ENCODE measurements around the gene SDHAF2.

SDHAF2 gene

GRCh38 chr11:61429691-61430582 lies at the start of gene SDHAF2, which contains the start of gene CPSF7 (continued):
- TF ChIP-seq ZNF561 (tag by site-specific recombination; IDR thresholded peaks at IDR 0.05; ENCODE audit: borderline replicate concordance) (no peak), ZNF843 (tag by site-specific recombination; IDR thresholded peaks at IDR 0.05) (peak; percentile 53; the same call in 1 of the 2 replicates), ZNF449 (tag by site-specific recombination; IDR thresholded peaks at IDR 0.05) (no peak), GLI2 (tag by site-specific recombination; IDR thresholded peaks at IDR 0.05; ENCODE audit: borderline replicate concordance, low read depth) (no peak), ZXDB (tag by site-specific recombination; IDR thresholded peaks at IDR 0.05) (peak; percentile 86), KLF7 (tag by site-specific recombination; IDR thresholded peaks at IDR 0.05; ENCODE audit: borderline replicate concordance) (no peak), ZNF623 (tag by site-specific recombination; IDR thresholded peaks at IDR 0.05) (0 out of 2 replicates have a peak, but pooled peaks have one; percentile 19), MEIS1 (CRISPR knock-in tag; IDR thresholded peaks at IDR 0.05; ENCODE audit: borderline replicate concordance) (no peak), ZNF302 (tag by site-specific recombination; IDR thresholded peaks at IDR 0.05; ENCODE audit: low read depth) (no peak), ZNF548 (tag by site-specific recombination; IDR thresholded peaks at IDR 0.05) (no peak), KLF9 (tag by site-specific recombination; IDR thresholded peaks at IDR 0.05; ENCODE audit: low read depth) (peak; percentile 85), FEZF1 (tag by site-specific recombination; IDR thresholded peaks at IDR 0.05) (no peak; the same call in 1 of the 2 replicates), ZFP37 (tag by site-specific recombination; IDR thresholded peaks at IDR 0.05) (peak; percentile 22), ZNF366 (tag by site-specific recombination; conservative IDR thresholded peaks at IDR 0.05) (no peak), ZNF146 (tag by site-specific recombination; IDR thresholded peaks at IDR 0.05) (peak; percentile 29; the same call in 1 of the 2 replicates), ZNF610 (tag by site-specific recombination; IDR thresholded peaks at IDR 0.05; ENCODE audit: borderline replicate concordance) (0 out of 2 replicates have a peak, but pooled peaks have one; percentile 58), ZNF350 (tag by site-specific recombination; IDR thresholded peaks at IDR 0.05) (no peak), ZBTB10 (tag by site-specific recombination; IDR thresholded peaks at IDR 0.05) (peak; percentile 51; the same call in 1 of the 2 replicates), ZNF707 (tag by site-specific recombination; IDR thresholded peaks at IDR 0.05) (no peak), ZNF416 (tag by site-specific recombination; IDR thresholded peaks at IDR 0.05) (no peak), ZNF488 (tag by site-specific recombination; IDR thresholded peaks at IDR 0.05) (no peak), ZNF664 (tag by site-specific recombination; IDR thresholded peaks at IDR 0.05) (no peak), ZBTB1 (tag by site-specific recombination; IDR thresholded peaks at IDR 0.05) (no peak), ZNF701 (tag by site-specific recombination; IDR thresholded peaks at IDR 0.05) (no peak), ZNF830 (tag by site-specific recombination; IDR thresholded peaks at IDR 0.05; ENCODE audit: low read depth) (no peak), ZNF19 (tag by site-specific recombination; IDR thresholded peaks at IDR 0.05; ENCODE audit: low read depth) (no peak), SALL2 (tag by site-specific recombination; IDR thresholded peaks at IDR 0.05; ENCODE audit: borderline replicate concordance) (no peak), ZNF549 (tag by site-specific recombination; IDR thresholded peaks at IDR 0.05) (no peak), OVOL3 (tag by site-specific recombination; IDR thresholded peaks at IDR 0.05) (peak; percentile 42; the same call in 1 of the 2 replicates), PRDM4 (tag by site-specific recombination; IDR thresholded peaks at IDR 0.05) (0 out of 2 replicates have a peak, but pooled peaks have one; percentile 12), SP3 (tag by site-specific recombination; IDR thresholded peaks at IDR 0.05) (peak; percentile 84), ZNF2 (tag by site-specific recombination; IDR thresholded peaks at IDR 0.05) (peak; percentile 75), ZNF391 (tag by site-specific recombination; IDR thresholded peaks at IDR 0.05; ENCODE audit: borderline replicate concordance, low read depth) (peak; percentile 87)

Measured in HEK293 (cell line).